Measurements from ENCODE around the gene WIF1. TPM values are rescaled to one million over a fixed set of nuclear protein-coding genes. Genes with fewer than 3 reads are reported as not detected.

Gene WIF1
- total and polyA plus RNA-seq, 2 of the 8 experiments (the other 6 are each of a cell fraction or from before 2014, with no cell fraction given) = 1.8 to 9.1 TPM

DNA sequence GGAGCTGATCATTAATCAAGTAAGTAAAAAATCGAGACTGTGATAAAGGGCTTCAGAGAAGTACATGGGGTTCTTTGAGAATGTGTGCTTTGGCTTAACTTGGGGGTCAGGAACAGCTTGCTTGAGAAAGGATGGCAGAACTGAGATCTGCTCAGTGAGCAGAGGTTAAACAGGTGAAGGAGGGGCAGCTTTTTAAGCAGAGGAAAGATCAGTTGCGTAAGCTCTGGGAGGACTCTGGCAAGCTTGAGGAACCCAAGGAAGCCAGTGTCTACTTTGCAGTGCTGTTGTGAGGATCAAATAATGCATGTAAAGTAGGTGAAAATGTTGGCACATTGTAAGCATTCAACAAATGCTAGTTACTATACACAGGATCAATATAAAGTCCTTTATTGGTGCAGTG is 30.6 kb downstream of the WIF1 start:
- H2BK12ac ChIP-seq (ENCODE audit: low read depth, low read length) = no peak overlapping the region; the same call in 1 of the 2 replicates
- H3K14ac ChIP-seq (ENCODE audit: insufficient read length) = no peak overlapping the region
- H3K36me3 ChIP-seq (ENCODE audit: control insufficient read depth in 2 of 4, insufficient read depth in 4 of 4, low read length in 3 of 4) = no peaks in the 10 kb centered on the region
- no peak overlapping the region for H2AFZ ChIP-seq (ENCODE audit: low read length)
- no peak overlapping the region for H2BK120ac ChIP-seq (replicated peaks; ENCODE audit: low read depth, low read length)
- TF ChIP-seq FOSL1 (IDR thresholded peaks at IDR 0.05; ENCODE audit: insufficient read depth, low read depth, low read length) = no peak
- no peak for TF ChIP-seq EP300 (IDR thresholded peaks at IDR 0.05; ENCODE audit: borderline replicate concordance in 1 of 2, low read depth in 2 of 2, low read length in 2 of 2)
- TF ChIP-seq CEBPB (IDR thresholded peaks at IDR 0.05; ENCODE audit: low read depth, low read length) = 0 out of 2 replicates have a peak, but pooled peaks have one; percentile 26
- TF ChIP-seq SP1 (IDR thresholded peaks at IDR 0.05; ENCODE audit: low read depth, low read length) = no peak
- no peak for TF ChIP-seq CHD1 (IDR thresholded peaks at IDR 0.05; ENCODE audit: low read depth, low read length)
- TF ChIP-seq KDM4A (IDR thresholded peaks at IDR 0.05; ENCODE audit: low read depth, low read length, severe bottlenecking) = no peak
- TF ChIP-seq KDM5A (IDR thresholded peaks at IDR 0.05; ENCODE audit: low read length) = no peak
- 79% methylated on average over 2 of the region's 2 CpGs; no CpG with 5 or more reads in 1 of the 2 experiments for WGBS, 2 experiments (ENCODE audit: extremely low coverage in 1 of 2, insufficient coverage in 1 of 2, insufficient read length in 1 of 2, insufficient replicate concordance in 2 of 2, low coverage in 1 of 2, low lambda C conversion rate in 2 of 2, missing lambda C conversion rate in 1 of 2)
- no peak overlapping the region for H3K23ac ChIP-seq (ENCODE audit: insufficient read length)
- no peak for FAIRE-seq
- no peak overlapping the region for H3K9ac ChIP-seq (replicated peaks in 1 of 4; ENCODE audit: extremely low read depth in 1 of 4, low read depth in 3 of 4, low read length in 3 of 4)
- H3K4me2 ChIP-seq (ENCODE audit: insufficient read depth in 1 of 2, low read depth in 2 of 2, low read length in 2 of 2) = no peak overlapping the region
- H3K9me3 ChIP-seq (ENCODE audit: insufficient read depth in 2 of 2, low read depth in 1 of 2, low read length in 1 of 2) = no peaks in the 10 kb centered on the region
- no peak overlapping the region for H3K27ac ChIP-seq (ENCODE audit: low read depth, low read length)
- H4K8ac ChIP-seq (ENCODE audit: extremely low read depth, insufficient read depth, low read length) = no peak overlapping the region
- no peak overlapping the region for H2BK5ac ChIP-seq (ENCODE audit: low read depth, low read length)
- DNase-seq (ENCODE audit: low read depth in 1 of 2, low spot score in 2 of 2) = no peak
- no peak overlapping the region for H3K4me3 ChIP-seq (ENCODE audit: extremely low read depth in 1 of 4, insufficient read depth in 2 of 4, low read depth in 3 of 4, low read length in 4 of 4)
- H3K18ac ChIP-seq (ENCODE audit: extremely low read depth, low read length) = no peak overlapping the region
- no peak overlapping the region for H3K56ac ChIP-seq (replicated peaks; ENCODE audit: insufficient read length, low read depth, low read length)
- ChIA-PET CTCF (ENCODE audit: partially characterized antibody) (interaction anchor here (0.7 to 2.6 kb wide), 7 partner anchors 9 to 294 kb away, joined by 3 to 8 read pairs (median 4); no protein-coding TSS in a partner anchor), POLR2A (ENCODE audit: partially characterized antibody) (no interaction called here)
- no peak overlapping the region for H3K4ac ChIP-seq (replicated peaks; ENCODE audit: insufficient read length, low read depth, low read length)
- no peak overlapping the region for H2BK15ac ChIP-seq (ENCODE audit: low read length)
- no peaks in the 10 kb centered on the region for H3K79me2 ChIP-seq (ENCODE audit: control insufficient read depth in 1 of 2, insufficient read depth in 2 of 2, low read length in 2 of 2)
- H3K23me2 ChIP-seq (ENCODE audit: low read depth, low read length) = no peaks in the 10 kb centered on the region
- no peaks in the 10 kb centered on the region for H3K27me3 ChIP-seq (replicated peaks in 1 of 4; ENCODE audit: control insufficient read depth in 3 of 4, extremely low read depth in 1 of 4, insufficient read depth in 3 of 4, low read length in 3 of 4)
- H3K79me1 ChIP-seq (ENCODE audit: low read depth, low read length) = no peaks in the 10 kb centered on the region
- no peak overlapping the region for H2AK5ac ChIP-seq (ENCODE audit: low read depth, low read length)
- H3K4me1 ChIP-seq (replicated peaks in 1 of 4; ENCODE audit: control insufficient read depth in 3 of 4, insufficient read depth in 4 of 4, low read length in 3 of 4) = no peaks in the 10 kb centered on the region
- no peaks in the 10 kb centered on the region for H4K20me1 ChIP-seq (replicated peaks in 1 of 2; ENCODE audit: control insufficient read depth in 1 of 2, insufficient read depth in 2 of 2, low read length in 2 of 2)
- no peak overlapping the region for H4K5ac ChIP-seq (ENCODE audit: insufficient read length, low read depth, low read length)
- no peak overlapping the region for H2BK20ac ChIP-seq (ENCODE audit: low read length)
- no peak overlapping the region for H4K91ac ChIP-seq (replicated peaks; ENCODE audit: insufficient read length, low read length)

All from H1 (cell line).